Measurements from ENCODE around the gene CCDC78.

DNA sequence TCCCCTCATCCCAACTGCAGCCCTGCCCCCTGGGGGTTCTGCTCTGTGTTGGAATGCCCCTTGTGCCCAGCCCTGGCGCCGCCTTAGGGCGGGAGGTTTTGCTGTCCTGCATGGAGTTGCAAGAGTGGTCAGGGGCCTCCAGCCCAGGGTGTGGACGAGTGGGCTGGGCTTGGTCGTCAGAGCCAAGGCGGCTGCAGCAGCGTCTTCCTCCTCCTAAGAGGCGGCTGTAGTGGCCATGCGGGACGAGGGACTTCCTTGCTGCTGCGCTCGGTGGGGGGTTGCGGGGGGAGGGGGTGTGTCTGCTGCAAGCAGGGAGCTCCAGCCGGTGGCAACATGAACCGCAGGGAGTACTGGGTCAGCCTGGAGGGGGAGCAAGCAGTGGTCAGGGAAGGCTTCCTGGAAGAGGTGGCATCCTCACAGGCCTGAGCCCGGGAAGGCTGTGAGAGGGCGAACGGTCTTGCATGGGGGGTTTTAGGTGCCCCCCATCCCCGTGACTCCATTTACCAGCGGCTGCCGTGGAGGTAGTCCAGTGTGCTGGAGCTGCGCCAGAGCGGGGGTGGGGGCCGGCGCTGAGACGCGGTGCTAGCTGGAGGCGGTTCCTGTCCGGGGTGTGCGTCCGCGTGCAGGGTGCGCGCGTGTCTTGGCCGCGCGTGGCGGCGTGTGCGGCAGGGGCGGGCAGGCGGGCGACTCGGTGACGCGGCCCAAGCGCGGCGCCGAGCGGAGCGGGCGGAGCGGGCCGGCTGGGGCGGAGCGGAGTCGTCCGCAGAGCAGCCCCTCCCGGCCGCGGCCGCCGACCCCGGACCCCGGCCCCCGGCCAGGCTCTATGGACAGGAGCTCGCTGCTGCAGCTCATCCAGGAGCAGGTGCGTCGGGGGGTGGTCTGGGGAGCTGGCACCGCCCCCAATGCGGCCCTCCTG lies 51.0 kb downstream of the CCDC78 start, which contains the start of gene RHBDL1:
- no peak for TF ChIP-seq POLR2AphosphoS5 (IDR thresholded peaks at IDR 0.05; ENCODE audit: low read depth, low read length)
- no peak for TF ChIP-seq MAX (IDR thresholded peaks at IDR 0.05)
- no peak for TF ChIP-seq EZH2 (IDR thresholded peaks at IDR 0.05)

All from HCT116 (cell line).